Measurements from ENCODE around the gene NECTIN2. TPM values are rescaled to one million over a fixed set of nuclear protein-coding genes. Genes with fewer than 3 reads are reported as not detected.
"Not testable (repeated sequence)": the region's sequence is repeated elsewhere in the genome, so short reads cannot be mapped to it uniquely, and the experiment has no call there.

The NECTIN2 gene
- polyA plus RNA-seq, 3 donors = 23.8 to 83.0 (median 58.7) TPM

GRCh38 chr19:44874317-44874716 lies 28.2 kb downstream of the NECTIN2 start:
- no peak overlapping the region for H3K27ac ChIP-seq (ENCODE audit: low read depth, low read length)
- 87 to 95% (median 90%) methylated on average over 16 of the region's 16 CpGs for WGBS, 3 donors

GRCh38 chr19:44875666-44876451 lies 29.8 kb downstream of the NECTIN2 start:
- WGBS, 3 donors = 49 to 73% (median 65%) methylated on average over 22 of the region's 22 CpGs
- no peak overlapping the region for H3K27ac ChIP-seq (ENCODE audit: low read depth, low read length)

GRCh38 chr19:44876930-44877535 lies 30.9 kb downstream of the NECTIN2 start:
- no peak overlapping the region for H3K27ac ChIP-seq (ENCODE audit: low read depth, low read length)
- 48 to 79% (median 65%) methylated on average over 5 of the region's 5 CpGs for WGBS, 3 donors

- 75 to 84% (median 77%) methylated on average over 25 to 26 of the region's 26 CpGs for WGBS, 3 donors
- H3K27ac ChIP-seq (ENCODE audit: low read depth, low read length) = no peak overlapping the region
Observed at GRCh38 chr19:44878120-44878865, 32.2 kb downstream of the NECTIN2 start.

- WGBS, 3 donors = 79 to 82% (median 81%) methylated on average over 18 of the region's 18 CpGs
- H3K27ac ChIP-seq (ENCODE audit: low read depth, low read length) = no peak overlapping the region
Observed at GRCh38 chr19:44879309-44880065, 33.4 kb downstream of the NECTIN2 start.

DNA sequence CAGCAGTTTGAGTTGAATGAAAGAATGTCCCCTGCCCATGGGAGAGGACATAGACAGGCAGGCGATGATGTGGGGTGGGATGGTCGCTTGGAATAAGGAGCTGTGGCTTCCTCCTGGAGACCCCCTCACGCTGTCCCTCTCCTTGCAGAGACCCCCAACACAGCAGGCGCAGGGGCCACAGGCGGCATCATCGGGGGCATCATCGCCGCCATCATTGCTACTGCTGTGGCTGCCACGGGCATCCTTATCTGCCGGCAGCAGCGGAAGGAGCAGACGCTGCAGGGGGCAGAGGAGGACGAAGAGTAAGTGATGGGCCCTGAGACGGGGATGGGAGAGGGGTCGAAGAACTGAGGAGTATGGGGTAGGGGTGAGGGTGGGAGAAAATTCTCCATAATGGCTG lies 36.0 kb downstream of the NECTIN2 start:
- H3K27ac ChIP-seq (ENCODE audit: low read depth, low read length) = no peak overlapping the region

GRCh38 chr19:44882619-44883397 lies 36.7 kb downstream of the NECTIN2 start:
- WGBS, 3 donors = 90 to 94% (median 93%) methylated on average over 19 of the region's 19 CpGs
- not testable (repeated sequence) for H3K27ac ChIP-seq (ENCODE audit: low read depth, low read length)

More for the DNA sequence above, 36.0 kb downstream of the NECTIN2 start:
- WGBS, 3 donors = 91 to 95% (median 92%) methylated on average over 15 of the region's 15 CpGs

DNA sequence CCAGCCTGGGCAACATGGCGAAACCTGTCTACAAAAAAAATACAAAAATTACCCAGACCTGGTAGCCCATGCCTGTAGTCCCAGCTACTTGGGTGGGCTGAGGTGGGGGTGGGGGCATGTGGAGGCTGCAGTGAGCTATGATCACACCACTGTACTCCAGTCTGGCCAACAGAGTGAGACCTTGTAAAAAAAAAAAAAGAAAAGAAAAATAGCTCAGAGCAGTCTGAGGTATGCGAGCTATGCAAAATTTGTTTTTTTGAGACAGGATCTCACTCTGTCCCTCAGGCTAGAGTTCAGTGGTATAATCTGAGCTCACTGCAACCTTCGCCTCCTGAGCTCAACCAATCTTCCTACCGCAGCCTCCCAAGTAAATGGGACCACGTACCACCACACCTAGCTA lies 37.8 kb downstream of the NECTIN2 start:
- H3K27ac ChIP-seq (ENCODE audit: low read depth, low read length) = no peak overlapping the region
- 92 to 94% (median 93%) methylated on average over 5 of the region's 5 CpGs for WGBS, 3 donors

- 89 to 96% (median 91%) methylated on average over 4 of the region's 4 CpGs for WGBS, 3 donors
- no peak overlapping the region for H3K27ac ChIP-seq (ENCODE audit: low read depth, low read length)
Observed at GRCh38 chr19:44884566-44884965, 38.5 kb downstream of the NECTIN2 start.

DNA sequence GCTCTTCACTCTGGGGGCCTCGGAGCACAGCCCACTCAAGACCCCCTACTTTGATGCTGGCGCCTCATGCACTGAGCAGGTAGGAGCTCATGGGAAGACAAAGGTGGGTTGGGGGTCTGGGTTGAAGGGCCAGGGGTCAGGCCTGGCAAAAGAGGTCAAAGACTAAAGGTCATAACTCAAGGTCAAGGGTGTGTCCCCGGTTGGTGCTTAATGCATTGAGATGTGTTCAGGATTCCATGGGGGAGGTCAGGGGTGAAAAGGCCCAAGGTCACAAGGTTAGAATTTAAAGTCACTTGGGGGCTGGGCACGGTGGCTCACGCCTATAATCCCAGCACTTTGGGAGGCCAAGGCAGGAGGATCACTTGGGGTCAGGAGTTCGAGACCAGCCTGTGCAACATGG lies 40.0 kb downstream of the NECTIN2 start:
- H3K27ac ChIP-seq (ENCODE audit: low read depth, low read length) = no peak overlapping the region
- 95 to 97% (median 96%) methylated on average over 6 of the region's 6 CpGs for WGBS, 3 donors

DNA sequence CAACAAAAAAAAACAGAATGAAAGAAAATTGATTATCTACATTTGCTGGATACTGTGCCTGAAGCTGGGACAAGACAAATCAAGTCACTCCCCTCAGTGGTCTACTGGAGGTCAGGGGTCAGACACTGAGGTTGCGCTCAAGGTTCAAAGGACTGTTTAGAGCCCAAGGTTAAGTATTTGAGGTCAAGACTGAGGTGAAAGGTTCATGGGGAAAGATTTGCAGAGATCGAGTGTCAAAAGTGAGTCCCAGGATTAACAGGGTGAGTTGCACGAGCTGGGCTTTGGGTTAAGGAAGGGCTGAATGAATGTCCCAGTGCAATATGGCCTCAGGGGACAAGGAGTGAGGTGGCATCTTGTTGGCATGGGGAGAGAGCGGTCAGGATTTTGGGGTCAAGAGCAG lies 41.6 kb downstream of the NECTIN2 start:
- H3K27ac ChIP-seq (ENCODE audit: low read depth, low read length) = no peak overlapping the region
- 84 to 91% (median 87%) methylated on average over 4 of the region's 4 CpGs for WGBS, 3 donors

- whole genome bisulfite sequencing, 3 donors = 82 to 90% (median 87%) methylated on average over 4 to 5 of the region's 5 CpGs
- H3K27ac ChIP-seq (ENCODE audit: low read depth, low read length) = not testable (repeated sequence)
Observed at GRCh38 chr19:44888335-44888734, 42.2 kb downstream of the NECTIN2 start.

GRCh38 chr19:44889830-44890365 lies 43.8 kb downstream of the NECTIN2 start:
- no peak overlapping the region for H3K27ac ChIP-seq (ENCODE audit: low read depth, low read length)
- WGBS, 3 donors = 41 to 59% (median 55%) methylated on average over 17 of the region's 17 CpGs

GRCh38 chr19:44890366-44891015 lies 44.4 kb downstream of the NECTIN2 start:
- WGBS, 3 donors = 0% methylated on average over 40 of the region's 40 CpGs

GRCh38 chr19:44891016-44891882 lies 45.2 kb downstream of the NECTIN2 start, which contains the start of gene TOMM40:
Gene TOMM40 (plus strand): TSS chr19:44891254. CDS start chr19:44891416, 162 bp downstream.
- peak within 1 kb of the TSS; percentile 98 for H3K27ac ChIP-seq (ENCODE audit: low read depth, low read length)
- WGBS, 3 donors = 0% methylated on average over 57 to 80 of the region's 81 CpGs

More at GRCh38 chr19:44890366-44891015, 44.4 kb downstream of the NECTIN2 start:
- peak overlapping the region; percentile 98 for H3K27ac ChIP-seq (ENCODE audit: low read depth, low read length)

DNA sequence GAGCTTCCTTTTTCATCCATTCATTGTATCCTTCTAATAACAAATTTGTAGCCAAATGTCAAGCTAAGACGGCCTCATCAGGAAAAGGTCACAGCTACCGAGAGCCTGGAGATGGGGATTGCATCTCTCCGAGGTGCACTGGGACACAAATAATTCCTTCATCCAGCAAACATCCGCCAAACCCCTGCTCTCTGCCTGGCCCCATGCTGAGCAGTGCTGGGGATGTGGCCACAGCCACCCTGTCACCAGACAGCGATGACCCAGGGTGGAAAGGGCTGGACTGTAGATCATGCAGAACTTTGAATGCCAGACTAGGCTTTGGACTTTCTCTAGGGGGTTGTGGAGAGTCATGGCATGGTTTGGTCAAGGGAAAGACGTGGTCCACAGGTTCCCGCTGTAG lies 46.8 kb downstream of the NECTIN2 start:
- WGBS, 3 donors = 86 to 90% (median 87%) methylated on average over 7 of the region's 7 CpGs
- no peak overlapping the region for H3K27ac ChIP-seq (ENCODE audit: low read depth, low read length)

Data from adipose tissue (tissue), 3 donors.